Transverse colon (tissue), 4 donors: ENCODE data around the gene WNT5A. TPM values are rescaled to one million over a fixed set of nuclear protein-coding genes. Genes with fewer than 3 reads are reported as not detected.

Source experiments
- DNase-seq: peaks from one replicate; pipeline ENCODE4 v3.0.0-alpha.2; 2019
- H3K27ac ChIP-seq, 4 donors: fragments of 200-600 bp; sonication (generic); 2 replicates each; pipeline ENCODE4 v1.5.1; 2016 to 2018; ENCODE audit warnings: inconsistent platforms in 4 of 4
- H3K27me3 ChIP-seq: fragments of 200-600 bp; sonication (generic); 2 replicates; pipeline ENCODE4 v1.5.1; 2017; ENCODE audit warnings: inconsistent platforms
- H3K36me3 ChIP-seq, 4 donors: fragments of 200-600 bp; sonication (generic); 2 replicates each; pipeline ENCODE4 v1.5.1; 2017 to 2019; ENCODE audit warnings: inconsistent platforms in 4 of 4
- H3K4me1 ChIP-seq, 4 donors: fragments of 200-600 bp; sonication (generic); 2 replicates each; pipeline ENCODE4 v1.5.1; 2017 to 2020; ENCODE audit warnings: inconsistent platforms in 4 of 4
- H3K4me3 ChIP-seq, 4 donors: fragments of 200-600 bp; sonication (generic); 1 replicate in 1 of 4; 2 replicates in 3 of 4; pipeline versions ENCODE4 v1.5.1 to v1.6.1; 2017 to 2019; ENCODE audit warnings: inconsistent platforms in 4 of 4
- H3K9me3 ChIP-seq, 2 donors: fragments of 200-600 bp; sonication (generic); 2 replicates each; pipeline ENCODE4 v1.5.1; 2017 to 2019; ENCODE audit warnings: inconsistent platforms in 2 of 2
- CTCF ChIP-seq, 5 experiments: fragments of 200-600 bp in 3 of 5; fragments of 450-650 bp in 2 of 5; sonication (generic) in 3 of 5; IDR thresholded peaks; 1 replicate in 2 of 5; 2 replicates in 3 of 5; pipeline ENCODE4 v1.5.1; 2016 to 2017; ENCODE audit warnings: antibody characterized with exemption in 5 of 5, inconsistent platforms in 3 of 5, mild to moderate bottlenecking in 2 of 5, moderate library complexity in 1 of 5
- EP300 ChIP-seq: sonication (generic); formaldehyde crosslinking; IDR thresholded peaks from one replicate; pipeline ENCODE4 v1.6.1; 2017; ENCODE audit warnings: antibody characterized with exemption, low read depth
- POLR2A ChIP-seq: fragments of 450-650 bp; IDR thresholded peaks from one replicate; pipeline ENCODE4 v1.6.1; 2016; ENCODE audit warnings: antibody characterized with exemption, mild to moderate bottlenecking, moderate library complexity
- POLR2AphosphoS5 ChIP-seq, 3 donors: sonication (generic); formaldehyde crosslinking; IDR thresholded peaks; one replicate each; pipeline ENCODE4 v1.6.1; 2016; ENCODE audit warnings: antibody characterized with exemption in 3 of 3
- WGBS, 2 donors: methylation state at CpG; one replicate each; pipeline ENCODE4 v1.1.5; 2018; ENCODE audit warnings: low coverage in 1 of 2; 5-methylcytosine and 5-hydroxymethylcytosine counted together
- in situ Hi-C, 4 donors: fragments of 200-750 bp; cut with MboI; loops; one replicate each; pipeline versions ENCODE4 v1.15.0 to v1.15.1; 2017; ENCODE audit warnings: low sequenced_read_pairs in 3 of 4, low pct_ligation_motif_present in 1 of 4, low pct_unique_long_range_greater_than_20kb in 1 of 4
- intact Hi-C: fragments of 100-400 bp; cut with DNase I; formaldehyde crosslinking; loops from one replicate; pipeline ENCODE4 v1.15.1; 2023; ENCODE audit warnings: low total_unique reads
- total RNA-seq, 4 donors: library from RNA; depleted of rRNA; stranded (reverse); fragments of >200 nt; gene quantifications; one replicate each; pipeline ENCODE4 v1.1.0, GENCODE V29; 2016

The WNT5A gene
- total RNA-seq, 4 donors from 2014 or later, result 2.6 to 15.9 (median 5.5) TPM

- WGBS, 2 donors, result 71 to 78% methylated on average over 3 of the region's 3 CpGs
- Histone ChIP-seq H3K27ac (no peak overlapping the region), H3K27me3 (peaks cover 25% of the 10 kb centered on the region), H3K4me3 (no peak overlapping the region), H3K4me1 (peaks cover 0 to 12% (median 9%) of the 10 kb centered on the region in 4 donors), H3K36me3 (no peaks in the 10 kb centered on the region), H3K9me3 (no peaks in the 10 kb centered on the region)
- in situ Hi-C loops, result loop anchor here (25.0 kb wide), 4 partner anchors 261 to 786 kb away; no protein-coding TSS in a partner anchor
- intact Hi-C loops, result loop anchor here (10.0 kb wide), 1 partner anchor 418 kb away; no protein-coding TSS in a partner anchor
- TF ChIP-seq POLR2AphosphoS5 (IDR thresholded peaks at IDR 0.05) (no peak), POLR2A (no peak), EP300 (no peak)
- DNase-seq, result no peak
These were observed 10.6 kb downstream of the WNT5A start for GRCh38 chr3:55476515-55476914.

GRCh38 chr3:55474213-55474632 lies 12.9 kb downstream of the WNT5A start:
- no peak for TF ChIP-seq CTCF (IDR thresholded peaks at IDR 0.05)
- TF ChIP-seq POLR2A, result no peak
- no peak for TF ChIP-seq EP300
- no peak for TF ChIP-seq POLR2AphosphoS5 (IDR thresholded peaks at IDR 0.05)
- H3K4me3 ChIP-seq, result no peak overlapping the region
- H3K4me1 ChIP-seq, result no peaks in the 10 kb centered on the region
- peaks cover 4% of the 10 kb centered on the region for H3K27me3 ChIP-seq
- H3K27ac ChIP-seq, result no peak overlapping the region
- H3K36me3 ChIP-seq, result no peaks in the 10 kb centered on the region
- 76 to 94% methylated on average over 10 to 33 of the region's 44 CpGs for WGBS, 2 donors
- no peaks in the 10 kb centered on the region for H3K9me3 ChIP-seq
- DNase-seq, result no peak
- intact Hi-C loops (loop anchor here (10.0 kb wide), 1 partner anchor 421 kb away; no protein-coding TSS in a partner anchor), in situ Hi-C loops (no loop called here)

- intact Hi-C loops, result loop anchor here (10.0 kb wide), 1 partner anchor 421 kb away; no protein-coding TSS in a partner anchor
- Histone ChIP-seq H3K9me3 (no peaks in the 10 kb centered on the region), H3K27ac (no peak overlapping the region), H3K4me1 (no peaks in the 10 kb centered on the region), H3K4me3 (no peak overlapping the region), H3K36me3 (no peaks in the 10 kb centered on the region), H3K27me3 (peaks cover 4% of the 10 kb centered on the region)
- in situ Hi-C loops, result no loop called here
- no peak for DNase-seq
- TF ChIP-seq POLR2A (no peak), POLR2AphosphoS5 (IDR thresholded peaks at IDR 0.05) (no peak), EP300 (no peak), CTCF (IDR thresholded peaks at IDR 0.05) (no peak)
- 82 to 94% methylated on average over 4 to 6 of the region's 6 CpGs for WGBS, 2 donors
These were observed 13.3 kb downstream of the WNT5A start for GRCh38 chr3:55473788-55474187.

GRCh38 chr3:55471522-55472280 lies 15.4 kb downstream of the WNT5A start:
- no peak for DNase-seq
- no peaks in the 10 kb centered on the region for H3K4me1 ChIP-seq
- intact Hi-C loops, result loop anchor here (10.0 kb wide), 1 partner anchor 423 kb away; no protein-coding TSS in a partner anchor
- no peak overlapping the region for H3K27ac ChIP-seq
- no peaks in the 10 kb centered on the region for H3K27me3 ChIP-seq
- 77 to 95% methylated on average over 2 to 8 of the region's 8 CpGs for WGBS, 2 donors
- H3K9me3 ChIP-seq, result no peaks in the 10 kb centered on the region
- no peak overlapping the region for H3K4me3 ChIP-seq
- TF ChIP-seq CTCF (IDR thresholded peaks at IDR 0.05) (no peak), POLR2A (no peak), EP300 (no peak), POLR2AphosphoS5 (IDR thresholded peaks at IDR 0.05) (no peak)
- H3K36me3 ChIP-seq, result no peaks in the 10 kb centered on the region
- in situ Hi-C loops, result no loop called here
